Stimulated activated CD8-positive, alpha-beta memory T cell treated with anti-CD3 and anti-CD28 coated beads, Interleukin-15, amount 100 ng/mL, for 24 hours (primary cell): ENCODE data around the gene ASTN2.

Source experiments
- DNase-seq: peaks from one replicate; pipeline ENCODE4 v3.0.0-alpha.2; 2020; ENCODE audit warnings: low read depth

Gene ASTN2

GRCh38 chr9:117169089-117169621 is 245.7 kb downstream of the ASTN2 start:
- no peak for DNase-seq

GRCh38 chr9:117164512-117164911 is 250.3 kb downstream of the ASTN2 start:
- no peak for DNase-seq

GRCh38 chr9:117160254-117160653 is 254.6 kb downstream of the ASTN2 start:
- no peak for DNase-seq

- no peak for DNase-seq
Observed at GRCh38 chr9:117156771-117157535, 257.9 kb downstream of the ASTN2 start.

GRCh38 chr9:117156144-117156688 is 258.6 kb downstream of the ASTN2 start:
- DNase-seq, result no peak

GRCh38 chr9:117153021-117153420 is 261.8 kb downstream of the ASTN2 start:
- no peak for DNase-seq

- DNase-seq, result no peak
Observed at GRCh38 chr9:117151716-117152115, 263.1 kb downstream of the ASTN2 start.

- DNase-seq, result no peak
Observed at GRCh38 chr9:117149996-117150395, 264.9 kb downstream of the ASTN2 start.

GRCh38 chr9:117145811-117146490 is 268.9 kb downstream of the ASTN2 start:
- no peak for DNase-seq

- no peak for DNase-seq
Observed at GRCh38 chr9:117145081-117145480, 269.8 kb downstream of the ASTN2 start.

GRCh38 chr9:117138231-117138630 is 276.6 kb downstream of the ASTN2 start:
- no peak for DNase-seq

- no peak for DNase-seq
Observed at GRCh38 chr9:117136461-117136860, 278.4 kb downstream of the ASTN2 start.

- no peak for DNase-seq
Observed at GRCh38 chr9:117135501-117136098, 279.3 kb downstream of the ASTN2 start.

- no peak for DNase-seq
Observed at GRCh38 chr9:117134826-117135500, 279.9 kb downstream of the ASTN2 start.

- DNase-seq, result no peak
Observed at GRCh38 chr9:117126871-117127270, 288.0 kb downstream of the ASTN2 start.

- no peak for DNase-seq
Observed at GRCh38 chr9:117125531-117125930, 289.3 kb downstream of the ASTN2 start.

GRCh38 chr9:117123729-117124128 is 291.1 kb downstream of the ASTN2 start:
- DNase-seq, result no peak

GRCh38 chr9:117122953-117123352 is 291.9 kb downstream of the ASTN2 start:
- no peak for DNase-seq

- no peak for DNase-seq
Observed at GRCh38 chr9:117122102-117122501, 292.8 kb downstream of the ASTN2 start.

- no peak for DNase-seq
Observed at GRCh38 chr9:117121316-117121715, 293.5 kb downstream of the ASTN2 start.

GRCh38 chr9:117120061-117120460 is 294.8 kb downstream of the ASTN2 start:
- no peak for DNase-seq

GRCh38 chr9:117116084-117116483 is 298.8 kb downstream of the ASTN2 start:
- DNase-seq, result no peak
